SH-SY5Y (cell line): ENCODE results near the gene FAP.

Experiments used
- GATA2 ChIP-seq: IDR thresholded peaks from 2 replicates; pipeline ENCODE4 v1.6.1; 2011; ENCODE audit warnings: mild to moderate bottlenecking, low read depth, low read length
- GATA3 ChIP-seq: IDR thresholded peaks from 2 replicates; pipeline ENCODE4 v1.6.1; 2011; ENCODE audit warnings: low read depth, mild to moderate bottlenecking, low read length, moderate library complexity

GRCh38 chr2:162254236-162254871, 11.1 kb upstream of the FAP start:
- no peak for TF ChIP-seq GATA2
- TF ChIP-seq GATA3, result no peak
